Peyer's patch (tissue), 4 donors: Measurements from ENCODE around the gene YTHDC1.

ENCODE experiments used
- CTCF ChIP-seq, 6 experiments: fragments of 450-650 bp in 4 of 6; fragments of 200-600 bp in 2 of 6; sonication (generic) in 1 of 6; IDR thresholded peaks; one replicate each; pipeline ENCODE4 v1.5.1; 2017 to 2019; ENCODE audit warnings: antibody characterized with exemption in 6 of 6, mild to moderate bottlenecking in 3 of 6, moderate library complexity in 1 of 6
- POLR2A ChIP-seq, 2 donors: fragments of 450-650 bp; IDR thresholded peaks; one replicate each; pipeline ENCODE4 v1.5.1; 2017; ENCODE audit warnings: antibody characterized with exemption in 2 of 2, mild to moderate bottlenecking in 2 of 2, moderate library complexity in 2 of 2

- TF ChIP-seq CTCF (IDR thresholded peaks at IDR 0.05) (peak; percentile 45 to 90 (median 77)), POLR2A (IDR thresholded peaks at IDR 0.05) (no peak)
These were observed 26.0 kb upstream of the YTHDC1 start for GRCh38 chr4:68375667-68376559.
